AG09309 (cell line): ENCODE results near the gene ARIH2.

Experiments
- DNase-seq: peaks from one replicate; pipeline ENCODE4 v3.0.0-alpha.2; 2010; ENCODE audit warnings: low read depth
- H3K4me3 ChIP-seq: 2 replicates; pipeline ENCODE4 v1.5.1; 2011; ENCODE audit warnings: mild to moderate bottlenecking, low read depth, low read length, moderate library complexity; ENCODE audit not compliant: control insufficient read depth
- TF ChIP-seq, protein P1 (sequence below): IDR thresholded peaks from 2 replicates; pipeline ENCODE4 v1.5.1; 2011; ENCODE audit warnings: mild to moderate bottlenecking, low read depth, low read length, inconsistent platforms; ENCODE audit not compliant: insufficient read depth, control insufficient read depth; ENCODE audit errors: missing control alignments

The ARIH2 gene

GRCh38 chr3:48938156-48938555 lies 19.5 kb downstream of the ARIH2 start:
- no peak for DNase-seq
- no peak overlapping the region for H3K4me3 ChIP-seq
- TF ChIP-seq, protein P1, sequence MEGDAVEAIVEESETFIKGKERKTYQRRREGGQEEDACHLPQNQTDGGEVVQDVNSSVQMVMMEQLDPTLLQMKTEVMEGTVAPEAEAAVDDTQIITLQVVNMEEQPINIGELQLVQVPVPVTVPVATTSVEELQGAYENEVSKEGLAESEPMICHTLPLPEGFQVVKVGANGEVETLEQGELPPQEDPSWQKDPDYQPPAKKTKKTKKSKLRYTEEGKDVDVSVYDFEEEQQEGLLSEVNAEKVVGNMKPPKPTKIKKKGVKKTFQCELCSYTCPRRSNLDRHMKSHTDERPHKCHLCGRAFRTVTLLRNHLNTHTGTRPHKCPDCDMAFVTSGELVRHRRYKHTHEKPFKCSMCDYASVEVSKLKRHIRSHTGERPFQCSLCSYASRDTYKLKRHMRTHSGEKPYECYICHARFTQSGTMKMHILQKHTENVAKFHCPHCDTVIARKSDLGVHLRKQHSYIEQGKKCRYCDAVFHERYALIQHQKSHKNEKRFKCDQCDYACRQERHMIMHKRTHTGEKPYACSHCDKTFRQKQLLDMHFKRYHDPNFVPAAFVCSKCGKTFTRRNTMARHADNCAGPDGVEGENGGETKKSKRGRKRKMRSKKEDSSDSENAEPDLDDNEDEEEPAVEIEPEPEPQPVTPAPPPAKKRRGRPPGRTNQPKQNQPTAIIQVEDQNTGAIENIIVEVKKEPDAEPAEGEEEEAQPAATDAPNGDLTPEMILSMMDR, result no peak

- no peak overlapping the region for H3K4me3 ChIP-seq
- no peak for DNase-seq
- TF ChIP-seq, protein P1, result no peak
Measured at GRCh38 chr3:48938689-48939088, 20.0 kb downstream of the ARIH2 start.

DNA sequence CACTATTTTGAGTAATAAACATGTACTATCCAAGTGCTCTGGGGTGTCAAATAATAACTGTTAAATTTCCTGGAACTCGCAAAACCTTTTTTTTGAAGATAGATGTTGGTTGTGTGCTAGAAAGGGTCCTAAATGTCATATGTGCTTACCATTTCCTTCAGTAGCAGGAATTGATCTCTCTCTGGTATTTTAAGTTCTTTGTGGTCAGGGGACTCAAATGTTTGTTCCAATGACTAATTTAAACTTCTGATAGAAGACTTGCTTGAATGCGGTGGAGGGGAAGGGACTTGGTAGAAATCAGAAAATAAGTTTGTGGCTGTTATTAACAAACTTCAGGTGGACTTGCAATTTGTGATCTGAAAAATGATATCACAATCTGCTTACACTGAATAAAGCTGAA lies 26.8 kb downstream of the ARIH2 start:
- DNase-seq, result no peak
- TF ChIP-seq, protein P1, result no peak
- H3K4me3 ChIP-seq, result no peak overlapping the region

DNA sequence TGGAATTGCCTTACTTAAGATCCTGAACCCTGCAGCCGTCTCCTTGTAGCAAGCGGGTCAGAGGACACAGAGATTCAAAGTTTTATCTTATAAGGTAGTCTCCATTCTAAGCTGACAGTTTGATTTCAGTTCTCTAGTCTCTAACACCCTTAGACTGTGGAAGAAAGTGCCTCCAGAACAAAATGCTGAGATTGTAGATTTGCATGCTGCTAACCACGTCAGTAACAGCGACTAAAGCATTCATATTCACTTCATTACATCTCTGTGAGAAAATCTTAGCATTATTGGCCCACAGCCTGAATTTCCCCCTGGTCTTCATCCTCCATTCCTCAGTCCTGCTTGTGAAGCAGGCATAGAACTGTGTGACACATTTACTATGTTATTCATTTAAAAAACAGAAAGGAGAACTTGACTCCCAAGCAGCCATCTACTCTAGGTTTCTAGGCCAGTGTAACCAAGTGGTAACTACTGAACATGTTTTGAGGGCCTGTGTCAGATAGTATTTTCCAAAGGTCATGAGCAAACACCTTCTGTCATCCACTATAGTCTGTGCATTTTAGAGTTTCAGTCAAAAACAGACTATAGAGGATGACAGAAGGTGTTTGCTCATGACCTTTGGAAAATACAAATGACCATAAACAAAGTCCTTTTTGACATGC lies 27.4 kb downstream of the ARIH2 start:
- DNase-seq, result no peak
- TF ChIP-seq, protein P1, result no peak
- no peak overlapping the region for H3K4me3 ChIP-seq

- H3K4me3 ChIP-seq, result no peak overlapping the region
- no peak for DNase-seq
- TF ChIP-seq, protein P1, result no peak
Measured at GRCh38 chr3:48949376-48949717, 30.7 kb downstream of the ARIH2 start.

DNA sequence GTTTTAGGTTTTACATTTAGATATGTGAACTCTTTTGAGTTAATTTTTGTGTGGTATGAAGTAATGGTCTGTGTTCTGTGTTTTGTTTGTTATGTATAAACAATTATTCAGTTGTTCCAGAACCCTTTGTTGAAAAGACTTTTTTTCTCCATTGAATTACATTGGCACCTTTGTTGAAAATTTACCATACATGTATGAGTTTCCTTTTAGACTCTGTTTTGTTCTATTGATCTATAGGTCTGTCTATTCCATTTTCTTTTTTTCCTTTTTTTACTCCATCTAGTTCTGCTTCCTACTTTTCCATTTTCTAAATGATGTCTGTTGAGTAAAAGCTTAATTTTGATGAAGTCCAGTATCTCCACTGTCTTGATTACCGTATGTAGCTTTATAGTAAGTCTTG lies 31.4 kb downstream of the ARIH2 start:
- DNase-seq, result no peak
- TF ChIP-seq, protein P1, result no peak
- no peak overlapping the region for H3K4me3 ChIP-seq

DNA sequence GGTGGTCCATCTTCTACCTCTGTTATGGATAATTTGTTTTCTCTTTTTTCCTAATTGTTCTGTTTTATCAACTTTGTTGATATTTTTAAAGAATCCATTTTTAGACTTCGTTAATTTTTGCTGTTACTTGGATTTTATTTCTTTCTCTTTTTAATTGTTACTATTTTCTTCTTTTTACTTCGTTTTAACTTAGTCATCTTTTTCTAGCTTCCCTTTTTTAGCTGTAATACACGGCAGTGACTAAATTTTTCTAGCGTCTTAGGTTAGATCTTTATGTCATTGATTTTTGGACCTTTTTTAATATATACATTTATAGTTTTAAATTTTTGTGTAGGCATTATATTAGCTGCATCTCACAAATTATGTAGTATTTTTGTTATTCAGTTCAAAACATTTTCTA lies 33.1 kb downstream of the ARIH2 start:
- TF ChIP-seq, protein P1, result no peak
- no peak overlapping the region for H3K4me3 ChIP-seq
- no peak for DNase-seq
